GM23338 (cell line): ENCODE data around the gene CCDC57.

Experiments
- CTCF ChIP-seq, 2 experiments: fragments of 200-600 bp in 1 of 2; sonication (generic) in 1 of 2; conservative IDR thresholded peaks; 2 replicates each; pipeline versions ENCODE4 v1.5.1 to v1.6.1; 2016 to 2017; ENCODE audit warnings: antibody characterized with exemption in 2 of 2, low read depth in 2 of 2, mild to moderate bottlenecking in 2 of 2, moderate library complexity in 1 of 2
- EZH2 ChIP-seq: fragments of 200-600 bp; sonication (generic); IDR thresholded peaks from one replicate; pipeline ENCODE4 v1.8.0; 2017; ENCODE audit warnings: antibody characterized with exemption, mild to moderate bottlenecking, low read depth; ENCODE audit not compliant: unreplicated experiment
- EZH2phosphoT487 ChIP-seq: fragments of 200-600 bp; sonication (generic); IDR thresholded peaks from one replicate; pipeline ENCODE4 v1.8.1; 2018; ENCODE audit warnings: antibody characterized with exemption; ENCODE audit not compliant: unreplicated experiment

DNA sequence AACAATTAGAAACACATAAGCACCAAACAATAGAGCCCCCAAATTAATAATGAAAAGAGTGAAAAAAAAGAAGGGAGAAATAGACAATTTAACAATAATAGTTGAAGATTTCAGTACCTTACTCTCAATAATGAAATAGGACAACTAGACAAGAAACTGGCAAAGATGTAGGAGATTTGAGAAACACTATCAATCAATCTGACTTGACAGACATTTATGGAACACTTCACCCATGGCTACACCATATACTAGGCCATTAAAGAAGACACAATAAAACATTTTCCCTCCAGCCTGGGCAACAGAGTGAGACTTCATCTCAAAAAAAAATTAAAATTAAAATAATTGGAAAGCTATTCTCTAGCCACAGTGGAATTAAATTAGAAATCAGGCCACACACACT lies 142.0 kb downstream of the CCDC57 start:
- TF ChIP-seq CTCF (conservative IDR thresholded peaks at IDR 0.05; ENCODE audit: low read depth in 2 of 2) (no peak), EZH2phosphoT487 (no peak), EZH2 (no peak)
